DMS153 treated with DMSO at 0.1 percent for 48 hours (cell line): ENCODE data around the gene ITIH2.
"Not testable (repeated sequence)": the region's sequence is repeated elsewhere in the genome, so short reads cannot be mapped to it uniquely, and the experiment has no call there.

Experiments used
- DNase-seq: peaks from one replicate; lab custom pipeline; 2025; ENCODE audit not compliant: unreplicated experiment; lab: John Stamatoyannopoulos, UW

ITIH2 gene

DNA sequence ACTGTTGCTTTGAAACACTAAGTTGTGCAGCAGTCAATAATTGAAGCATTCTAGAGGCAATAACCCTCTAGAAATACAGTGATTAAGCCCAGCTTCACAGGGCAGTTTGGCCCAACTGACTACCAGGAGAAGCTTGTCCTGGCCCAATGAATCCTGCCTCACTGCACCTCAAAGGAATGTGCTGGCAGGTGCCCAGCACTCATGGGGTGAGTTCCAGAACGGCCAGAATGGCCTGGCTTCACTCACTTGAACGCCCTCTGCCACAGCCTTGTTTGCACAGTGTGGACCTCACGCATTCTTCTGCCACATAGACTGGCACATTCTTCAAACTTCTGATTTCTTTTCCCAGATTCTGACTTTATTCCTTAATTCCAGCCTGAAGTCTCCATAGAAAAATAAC is 6.6 kb upstream of the ITIH2 start:
- no peak for DNase-seq

GRCh38 chr10:7697426-7697825 is 5.7 kb upstream of the ITIH2 start:
- DNase-seq: no peak

DNA sequence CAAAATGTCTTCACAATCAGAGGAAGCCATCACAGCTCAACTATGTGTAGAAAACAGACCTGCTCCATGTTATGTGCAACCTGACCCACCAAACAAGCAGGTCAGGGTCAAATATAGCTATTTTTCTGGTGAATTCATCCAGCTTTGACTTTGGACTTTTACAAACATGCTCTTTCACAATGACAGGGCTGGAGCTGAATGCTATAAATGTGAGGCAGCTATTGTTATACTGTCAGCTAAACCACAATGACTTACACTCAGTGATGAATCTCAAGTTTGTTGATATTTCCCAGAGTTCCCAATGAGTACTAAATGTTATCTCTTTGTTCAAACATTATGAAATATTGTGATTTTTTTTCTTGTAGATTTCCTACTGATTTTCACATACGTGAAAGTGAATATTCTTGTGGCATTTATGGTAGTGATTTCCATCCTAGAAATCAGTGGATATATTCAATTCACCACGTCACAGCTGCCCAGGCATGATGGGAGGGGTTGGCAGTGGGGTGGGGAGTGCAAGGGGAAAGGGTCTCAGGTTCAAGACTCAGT is 2.5 kb upstream of the ITIH2 start:
- no peak for DNase-seq

DNA sequence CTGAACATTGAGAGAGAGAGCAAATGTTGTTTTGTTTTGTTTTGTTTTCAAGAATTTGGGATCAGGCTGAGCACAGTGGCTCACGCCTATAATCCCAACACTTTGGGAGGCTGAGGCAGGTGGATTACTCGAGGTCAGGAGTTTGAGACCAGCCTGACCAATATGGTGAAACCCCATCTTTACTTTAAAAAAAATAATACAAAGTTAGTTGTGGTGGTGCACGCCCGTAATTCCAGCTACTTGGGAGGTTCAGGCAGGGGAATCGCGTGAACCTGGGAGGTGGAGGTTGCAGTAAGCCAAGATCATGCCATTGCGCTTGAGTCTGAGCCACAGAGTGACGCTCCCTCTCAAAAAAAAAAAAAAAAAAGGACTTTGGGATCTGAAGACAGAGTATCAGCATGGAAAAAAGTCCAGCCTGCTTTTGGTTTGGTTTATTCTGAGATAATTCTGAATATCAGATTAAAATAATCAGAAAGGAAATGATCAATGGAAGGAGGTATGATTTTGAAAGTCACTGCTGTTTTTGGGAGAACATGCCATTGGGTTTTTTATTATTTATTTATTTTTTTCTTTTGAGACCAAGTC is 1.9 kb upstream of the ITIH2 start:
- DNase-seq: no peak

GRCh38 chr10:7702288-7702812 is 766 bp upstream of the ITIH2 start:
- no peak for DNase-seq

- no peak for DNase-seq
Measured at GRCh38 chr10:7704071-7705016, 1.2 kb downstream of the ITIH2 start.

DNA sequence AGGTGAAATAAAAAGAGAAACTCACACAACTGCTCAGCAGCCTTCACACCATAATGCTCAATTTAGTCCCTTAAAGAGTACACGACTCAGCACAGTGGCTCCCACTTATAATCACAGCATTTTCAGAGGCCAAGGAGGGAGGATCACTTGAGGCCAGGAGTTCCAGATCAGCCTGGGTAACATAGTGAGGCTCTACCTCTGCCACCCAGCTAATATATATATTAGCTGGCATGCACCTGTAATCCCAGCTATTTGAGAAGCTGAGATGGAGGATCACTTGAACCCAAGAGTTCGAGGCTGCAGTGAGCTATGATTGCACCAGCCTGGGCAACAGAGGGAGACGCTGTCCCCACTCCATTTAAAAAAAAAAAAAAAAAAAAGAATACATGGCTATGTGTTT is 2.2 kb downstream of the ITIH2 start:
- DNase-seq: no peak

DNA sequence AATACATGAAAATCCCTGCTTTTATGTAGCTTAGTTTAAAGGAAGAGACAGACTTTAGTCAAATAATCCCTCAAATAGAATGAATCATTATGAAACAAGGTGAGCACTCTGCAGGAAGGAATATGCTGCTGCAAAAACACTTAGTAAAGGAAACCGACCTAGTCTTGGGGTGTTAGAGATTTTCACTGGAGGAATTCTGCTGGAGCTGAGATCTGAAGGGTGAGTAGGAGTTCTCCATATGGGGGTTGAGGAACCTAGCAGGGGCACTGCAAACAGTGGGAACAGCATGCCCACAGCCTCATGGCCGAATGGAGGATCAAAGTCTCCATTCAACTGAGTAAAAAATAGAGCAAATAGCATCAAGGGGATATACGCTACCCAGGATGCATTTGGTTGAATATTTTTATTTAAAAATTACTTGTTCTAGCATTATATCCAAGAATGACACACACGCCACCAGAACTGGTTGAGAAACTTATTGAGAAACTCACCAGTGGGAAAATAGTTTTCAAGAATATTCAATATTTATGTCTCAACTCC is 3.5 kb downstream of the ITIH2 start:
- DNase-seq: no peak

DNA sequence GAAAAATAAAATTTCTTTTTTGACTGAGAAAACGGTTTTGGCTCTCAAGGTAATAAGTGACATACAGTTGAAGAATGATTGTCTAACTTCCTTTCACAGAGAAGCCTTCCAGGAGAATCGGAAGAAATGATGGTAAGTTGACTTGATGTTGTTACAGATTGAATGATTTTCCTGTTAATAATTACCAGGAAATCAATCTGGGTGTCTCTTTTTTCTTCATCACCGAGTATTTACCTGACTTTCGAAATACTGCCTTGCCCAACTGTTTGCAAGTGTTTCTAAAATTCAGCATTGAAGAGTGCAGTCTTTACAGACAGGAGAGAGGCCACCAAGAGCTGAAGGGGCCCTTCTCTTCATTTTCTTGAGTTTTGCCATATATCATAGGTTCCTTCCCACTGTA is 4.0 kb downstream of the ITIH2 start:
- DNase-seq: no peak

DNA sequence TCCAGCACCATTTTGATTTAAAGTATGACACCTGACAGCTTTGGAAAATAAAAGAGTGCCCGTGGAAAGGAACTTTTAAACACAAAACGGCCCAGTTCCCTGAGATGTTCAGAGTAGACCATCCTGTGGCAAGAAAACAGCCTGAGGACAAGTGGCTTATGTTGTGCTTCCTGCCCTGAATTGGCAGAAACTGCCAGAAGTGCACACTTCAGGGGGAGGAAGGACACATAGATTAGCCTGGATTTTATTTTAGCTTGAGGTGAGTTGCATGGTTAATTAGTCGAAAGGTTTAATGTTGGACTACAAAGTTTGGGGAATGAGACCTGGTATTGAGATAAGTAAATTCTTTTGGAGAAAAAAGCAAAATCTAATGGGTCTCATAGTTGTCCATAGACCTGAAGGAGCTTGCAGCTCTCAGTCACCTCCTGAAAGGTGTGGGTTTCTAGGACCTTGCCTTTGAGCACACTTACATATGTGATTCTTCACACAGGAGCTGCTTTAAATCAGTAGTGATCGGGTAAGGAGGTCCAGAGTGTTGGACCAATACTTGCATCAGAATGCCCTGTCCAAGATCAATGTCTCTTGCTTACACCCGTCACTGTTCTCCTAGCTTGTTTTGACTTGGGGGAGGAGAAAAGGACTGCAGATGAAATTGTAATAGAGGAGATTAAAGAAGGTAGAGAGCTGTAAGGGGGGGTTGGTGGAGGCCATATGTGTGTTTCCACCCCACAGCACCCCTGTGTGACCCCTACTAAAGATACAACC is 4.9 kb downstream of the ITIH2 start:
- no peak for DNase-seq

- no peak for DNase-seq
Measured at GRCh38 chr10:7708832-7709231, 5.7 kb downstream of the ITIH2 start.

DNA sequence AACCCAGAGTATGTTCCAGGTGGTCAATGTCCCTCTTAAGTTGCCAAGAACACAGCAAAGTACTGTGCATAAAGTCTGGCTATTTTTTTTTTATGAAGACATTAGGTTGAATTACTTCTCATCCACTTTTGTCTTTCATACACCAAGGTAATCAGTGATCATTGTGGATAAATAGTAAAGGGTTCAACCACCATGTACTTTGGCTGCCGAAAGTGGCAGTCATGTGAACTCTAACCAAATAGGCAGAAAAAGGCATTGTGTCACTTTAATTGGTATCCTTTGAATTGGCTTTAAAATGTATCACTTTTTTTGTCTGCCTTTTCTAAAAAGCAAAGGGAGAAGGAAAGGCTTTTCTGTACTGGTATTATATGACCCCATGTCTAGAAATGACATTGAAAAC is 7.3 kb downstream of the ITIH2 start:
- no peak for DNase-seq

DNA sequence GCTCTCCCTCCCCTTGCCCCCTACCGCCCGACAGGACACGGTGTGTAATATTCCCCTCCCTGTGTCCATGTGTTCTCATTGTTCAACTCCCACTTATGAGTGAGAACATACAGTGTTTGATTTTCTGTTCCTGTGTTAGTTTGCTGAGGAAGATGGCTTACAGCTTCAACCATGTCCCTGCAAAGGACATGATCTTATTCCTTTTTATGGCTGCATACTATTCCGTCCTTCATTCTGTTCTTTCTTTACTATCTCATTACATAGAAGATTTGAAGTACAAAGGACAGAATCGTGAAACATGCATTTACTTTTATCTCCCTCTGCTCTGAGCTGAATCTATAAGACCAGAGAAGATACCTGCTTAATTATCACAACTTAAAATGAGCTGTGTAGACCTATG is 8.0 kb downstream of the ITIH2 start:
- DNase-seq: not testable (repeated sequence)

- no peak for DNase-seq
Measured at GRCh38 chr10:7715515-7715914, 12.4 kb downstream of the ITIH2 start.

DNA sequence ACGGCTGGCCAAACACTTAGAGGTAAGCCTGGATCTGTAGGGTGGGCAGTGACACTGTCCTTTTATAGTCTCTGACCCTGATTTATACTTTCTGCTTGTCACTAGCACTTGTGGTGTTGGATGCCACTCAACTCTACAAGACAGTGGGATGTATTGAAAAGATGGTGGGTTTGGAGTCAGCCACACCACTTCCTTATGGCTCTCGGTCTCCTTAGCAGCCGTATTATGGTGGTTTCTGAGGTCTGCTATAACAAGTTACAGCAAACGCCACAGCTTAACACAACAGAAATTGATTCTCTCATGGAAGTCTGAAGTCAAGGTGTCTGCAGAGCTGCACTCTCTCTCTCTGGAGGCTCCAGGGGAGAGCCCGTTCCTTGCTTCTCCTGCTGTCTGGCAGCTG is 14.7 kb downstream of the ITIH2 start:
- no peak for DNase-seq

GRCh38 chr10:7718685-7719084 is 15.6 kb downstream of the ITIH2 start:
- no peak for DNase-seq

DNA sequence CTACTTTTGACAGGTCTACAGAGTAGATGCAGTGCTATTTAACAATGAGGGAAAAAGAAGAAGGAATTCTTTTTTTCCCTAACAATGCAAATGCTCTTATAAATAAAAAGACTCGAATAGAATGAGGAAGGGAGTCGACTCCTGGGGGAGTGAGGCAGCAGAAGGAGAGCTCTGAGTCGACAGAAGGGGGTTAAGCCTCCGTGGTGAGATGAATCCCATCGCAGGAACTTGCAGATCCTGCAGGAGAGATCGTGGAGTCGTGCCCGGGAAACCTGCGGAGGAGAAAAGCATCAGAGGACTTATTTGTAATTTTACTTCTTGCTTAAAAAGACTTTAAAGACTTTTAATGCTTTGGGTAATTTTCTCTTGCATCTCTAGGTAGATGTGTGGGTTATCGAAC is 17.4 kb downstream of the ITIH2 start:
- DNase-seq: no peak

- DNase-seq: no peak
Measured at GRCh38 chr10:7722927-7723529, 19.9 kb downstream of the ITIH2 start.

GRCh38 chr10:7734821-7735220 is 31.7 kb downstream of the ITIH2 start:
- DNase-seq: no peak

DNA sequence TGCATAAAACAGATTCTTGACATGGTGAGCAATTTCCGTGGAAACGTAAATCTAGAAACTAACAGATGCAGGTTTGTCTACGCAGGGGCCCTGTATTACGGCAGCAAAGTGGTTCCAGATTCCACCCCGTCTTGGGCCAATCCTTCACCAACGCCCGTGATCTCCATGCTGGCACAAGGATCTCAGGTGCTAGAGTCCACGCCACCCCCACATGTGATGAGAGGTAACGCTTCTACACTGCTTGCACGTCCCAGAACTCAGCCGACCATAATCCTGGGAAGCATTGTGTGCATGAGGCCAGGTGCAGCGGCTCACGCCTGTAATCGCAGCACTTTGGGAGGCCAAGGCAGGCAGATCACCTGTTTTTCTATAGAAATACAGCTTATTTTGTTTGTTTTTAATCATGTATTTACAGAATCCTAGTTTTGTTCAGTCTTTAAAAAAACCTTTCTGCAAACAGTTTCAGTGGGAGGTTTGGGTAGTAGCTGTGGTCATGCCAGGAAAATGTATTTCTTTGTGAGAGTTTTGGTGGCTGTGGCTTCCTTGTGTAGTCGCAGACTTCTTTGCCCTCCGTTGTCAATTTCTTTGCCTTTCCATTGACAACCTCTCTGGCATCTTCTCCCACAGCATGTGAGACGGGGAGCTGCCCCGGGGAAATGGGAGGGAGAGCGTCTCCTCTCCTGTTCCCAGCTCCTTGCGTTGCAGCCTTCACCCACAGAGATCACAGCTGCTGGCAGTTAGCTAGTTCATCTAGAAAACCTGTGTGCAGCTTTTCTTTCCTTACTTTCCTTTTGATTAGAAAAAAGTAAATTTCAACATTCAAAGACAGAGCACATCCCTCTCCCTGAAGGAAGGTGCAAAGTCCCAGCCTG is 35.7 kb downstream of the ITIH2 start:
- DNase-seq: no peak
